ENCODE measurements around the gene P4HB.

P4HB gene

GRCh38 chr17:81831957-81832607, 28.3 kb downstream of the P4HB start:
- TF ChIP-seq CTCF (IDR thresholded peaks at IDR 0.05; ENCODE audit: low read depth, low read length, missing control alignments) = no peak
- in situ Hi-C loops (cut with HindIII; ENCODE audit: low pct_ligation_motif_present, low sequenced_read_pairs) = no loop called here
- Histone ChIP-seq H3K27ac (peak overlapping the region; percentile 66), H3K4me3 (ENCODE audit: low read depth, low read length) (peak overlapping the region; percentile 71), H3K27me3 (replicated peaks) (no peaks in the 10 kb centered on the region), H3K36me3 (replicated peaks) (no peaks in the 10 kb centered on the region)
- peak; percentile 10 for DNase-seq

GRCh38 chr17:81831563-81831956, 28.8 kb downstream of the P4HB start:
- no peaks in the 10 kb centered on the region for H3K27me3 ChIP-seq (replicated peaks)
- TF ChIP-seq CTCF (IDR thresholded peaks at IDR 0.05; ENCODE audit: low read depth, low read length, missing control alignments) = no peak
- no peaks in the 10 kb centered on the region for H3K36me3 ChIP-seq (replicated peaks)
- no peak overlapping the region for H3K4me3 ChIP-seq (ENCODE audit: low read depth, low read length)
- DNase-seq = no peak
- peak overlapping the region; percentile 66 for H3K27ac ChIP-seq
- in situ Hi-C loops (cut with HindIII; ENCODE audit: low pct_ligation_motif_present, low sequenced_read_pairs) = no loop called here

GRCh38 chr17:81829858-81830257, 30.5 kb downstream of the P4HB start:
- in situ Hi-C loops (cut with HindIII; ENCODE audit: low pct_ligation_motif_present, low sequenced_read_pairs) = no loop called here
- no peak overlapping the region for H3K4me3 ChIP-seq (ENCODE audit: low read depth, low read length)

GRCh38 chr17:81828656-81829055, 31.7 kb downstream of the P4HB start:
- H3K27ac ChIP-seq = no peak overlapping the region
- H3K36me3 ChIP-seq (replicated peaks) = peaks cover 3% of the 10 kb centered on the region
- in situ Hi-C loops (cut with HindIII; ENCODE audit: low pct_ligation_motif_present, low sequenced_read_pairs) = no loop called here
- TF ChIP-seq CTCF (IDR thresholded peaks at IDR 0.05; ENCODE audit: low read depth, low read length, missing control alignments) = no peak
- no peak for DNase-seq
- H3K27me3 ChIP-seq (replicated peaks) = no peaks in the 10 kb centered on the region
- no peak overlapping the region for H3K4me3 ChIP-seq (ENCODE audit: low read depth, low read length)

More at GRCh38 chr17:81829858-81830257, 30.5 kb downstream of the P4HB start:
- Histone ChIP-seq H3K27me3 (replicated peaks) (no peaks in the 10 kb centered on the region), H3K36me3 (replicated peaks) (no peaks in the 10 kb centered on the region), H3K27ac (no peak overlapping the region)
- no peak for TF ChIP-seq CTCF (IDR thresholded peaks at IDR 0.05; ENCODE audit: low read depth, low read length, missing control alignments)
- no peak for DNase-seq

GRCh38 chr17:81825841-81826466, 34.4 kb downstream of the P4HB start:
- in situ Hi-C loops (cut with HindIII; ENCODE audit: low pct_ligation_motif_present, low sequenced_read_pairs) = no loop called here
- Histone ChIP-seq H3K27ac (no peak overlapping the region), H3K27me3 (replicated peaks) (no peaks in the 10 kb centered on the region), H3K4me3 (ENCODE audit: low read depth, low read length) (no peak overlapping the region), H3K36me3 (replicated peaks) (peaks cover 6% of the 10 kb centered on the region)
- no peak for DNase-seq
- TF ChIP-seq CTCF (IDR thresholded peaks at IDR 0.05; ENCODE audit: low read depth, low read length, missing control alignments) = peak; percentile 10
